Esophagus squamous epithelium (tissue), 4 donors: ENCODE measurements around the gene GGNBP2.

Source experiments
- CTCF ChIP-seq, 6 experiments: fragments of 450-650 bp in 4 of 6; fragments of 200-600 bp in 2 of 6; sonication (generic) in 2 of 6; IDR thresholded peaks; one replicate each; pipeline ENCODE4 v1.5.1; 2016 to 2019; ENCODE audit warnings: antibody characterized with exemption in 6 of 6, mild to moderate bottlenecking in 4 of 6, moderate library complexity in 4 of 6
- POLR2A ChIP-seq, 4 donors: fragments of 450-650 bp; IDR thresholded peaks; one replicate each; pipeline ENCODE4 v1.6.1; 2017; ENCODE audit warnings: antibody characterized with exemption in 4 of 4, mild to moderate bottlenecking in 4 of 4, moderate library complexity in 3 of 4

- no peak for TF ChIP-seq CTCF (IDR thresholded peaks at IDR 0.05)
- TF ChIP-seq POLR2A (IDR thresholded peaks at IDR 0.05): no peak
Observed at GRCh38 chr17:36532435-36532975, 12.2 kb upstream of the GGNBP2 start.
